HepG2 (cell line): ENCODE results near the gene TTC22. TPM values are rescaled to one million over a fixed set of nuclear protein-coding genes. Genes with fewer than 3 reads are reported as not detected.

Experiments used
- ATAC-seq: fragments of 200-7000 bp; cut with Tn5 transposase; 3 replicates; pipeline ENCODE4 v1.9.1; 2020; ENCODE audit warnings: mild to moderate bottlenecking, moderate library complexity
- BruUV-seq: library from RNA; stranded (reverse); fragments of 400-500 nt; replicated peaks from 2 replicates; lab custom pipeline; 2021; lab: Mats Ljungman, UMichigan
- CTCF ChIA-PET: fragments of 300-600 bp; formaldehyde crosslinking; extraction: SDS; loops from one replicate; lab custom pipeline; 2021; ENCODE audit warnings: low total read pairs, inconsistent platforms, low intra/inter-chr PET ratio; lab: Yijun Ruan, JAX
- POLR2A ChIA-PET: fragments of 350-600 bp; sonication (Branson Sonifier 250); formaldehyde crosslinking; loops from one replicate; lab custom pipeline; 2020; ENCODE audit warnings: antibody characterized with exemption, inconsistent platforms; lab: Yijun Ruan, JAX
- DNase-seq: peaks from one replicate; pipeline ENCODE4 v3.0.0-alpha.2; 2015; ENCODE audit warnings: low spot score
- FAIRE-seq: peaks from 3 replicates; lab custom pipeline; 2011; peaks lifted over from hg19 to GRCh38; lab: Jason Lieb, UNC
- H2AFZ ChIP-seq: one replicate; pipeline ENCODE4 v1.6.1; 2011; ENCODE audit warnings: low read length, inconsistent platforms
- H3K27ac ChIP-seq: fragments of 300-600 bp; 3 replicates; pipeline ENCODE4 v1.8.0; 2011; ENCODE audit warnings: mixed run types, mild to moderate bottlenecking, mixed read lengths, low read length, inconsistent platforms; ENCODE audit not compliant: insufficient read depth; ENCODE audit errors: extremely low read length
- H3K27me3 ChIP-seq, 2 experiments: fragments of 200-600 bp in 1 of 2; 2 replicates in 1 of 2; 3 replicates in 1 of 2; pipeline versions ENCODE4 v1.6.0 to v1.8.0; 2011; ENCODE audit warnings: low read length in 2 of 2, mild to moderate bottlenecking in 2 of 2, moderate library complexity in 2 of 2, inconsistent platforms in 1 of 2; ENCODE audit not compliant: insufficient read depth in 2 of 2, control insufficient read depth in 1 of 2
- H3K36me3 ChIP-seq, 2 experiments: fragments of 200-600 bp in 1 of 2; replicated peaks in 1 of 2; 2 replicates in 1 of 2; 3 replicates in 1 of 2; pipeline versions ENCODE4 v1.5.1 to v1.8.0; 2011; ENCODE audit warnings: low read length in 2 of 2, inconsistent platforms in 1 of 2; ENCODE audit not compliant: insufficient read depth in 2 of 2, control insufficient read depth in 1 of 2
- H3K4me1 ChIP-seq: 2 replicates; pipeline ENCODE4 v1.5.1; 2012; ENCODE audit warnings: low read length, inconsistent platforms; ENCODE audit not compliant: insufficient read depth
- H3K4me2 ChIP-seq: 2 replicates; pipeline ENCODE4 v1.6.0; 2011; ENCODE audit warnings: low read depth, low read length, inconsistent platforms
- H3K4me3 ChIP-seq, 3 experiments: fragments of 200-600 bp in 1 of 3; sonication (generic), shearing (Covaris generic) in 1 of 3; replicated peaks in 1 of 3; 2 replicates each; pipeline ENCODE4 v1.5.1; 2011 to 2016; ENCODE audit warnings: low read length in 3 of 3, inconsistent platforms in 2 of 3, low read depth in 2 of 3, mild to moderate bottlenecking in 2 of 3, control low read depth in 1 of 3, mixed read lengths in 1 of 3; ENCODE audit not compliant: insufficient read depth in 1 of 3
- H3K79me2 ChIP-seq: one replicate; pipeline ENCODE4 v1.6.1; 2011; ENCODE audit warnings: low read length, inconsistent platforms; ENCODE audit not compliant: insufficient read depth
- H3K9ac ChIP-seq: 2 replicates; pipeline ENCODE4 v1.6.0; 2011; ENCODE audit warnings: mild to moderate bottlenecking, low read depth, low read length, inconsistent platforms; ENCODE audit not compliant: insufficient read depth
- H3K9me3 ChIP-seq: 2 replicates; pipeline ENCODE4 v1.5.1; 2012; ENCODE audit warnings: mild to moderate bottlenecking, low read length
- H4K20me1 ChIP-seq: 2 replicates; pipeline ENCODE4 v1.6.0; 2011; ENCODE audit warnings: inconsistent platforms, mild to moderate bottlenecking, low read length, moderate library complexity; ENCODE audit not compliant: insufficient read depth
- ATF7 ChIP-seq, 2 experiments: fragments of 450-650 bp in 1 of 2; sonication (generic) in 1 of 2; formaldehyde crosslinking in 1 of 2; IDR thresholded peaks; 2 replicates each; pipeline versions ENCODE4 v1.4.0 to v1.6.1; 2016 to 2020; ENCODE audit warnings: antibody characterized with exemption in 1 of 2, mild to moderate bottlenecking in 1 of 2, missing genetic modification reagents in 1 of 2
- CEBPB ChIP-seq: IDR thresholded peaks from 2 replicates; pipeline ENCODE4 v1.6.1; 2011; ENCODE audit warnings: low read depth, low read length, improper control_type of control experiment, borderline replicate concordance
- CHD4 ChIP-seq: fragments of 200-600 bp; sonication (generic); IDR thresholded peaks from 2 replicates; pipeline ENCODE4 v1.7.0; 2017; ENCODE audit warnings: mild to moderate bottlenecking, low read length, borderline replicate concordance
- WGBS: methylation state at CpG from one replicate; pipeline ENCODE4 v1.1.6; 2017; ENCODE audit warnings: low lambda C conversion rate; 5-methylcytosine and 5-hydroxymethylcytosine counted together
- in situ Hi-C: cut with HindIII; loops from 2 replicates; pipeline ENCODE4 v1.10.0; 2017; ENCODE audit warnings: low pct_unique_long_range_greater_than_20kb; ENCODE audit not compliant: extremely low pct_ligation_motif_present
- intact Hi-C: fragments of 100-400 bp; cut with micrococcal nuclease; formaldehyde crosslinking; loops from one replicate; pipeline ENCODE4 v1.10.0; 2022; ENCODE audit not compliant: unreplicated experiment
- polyA plus RNA-seq, 8 experiments: library from polyadenylated mRNA; depleted of rRNA in 3 of 8; stranded (reverse) in 7 of 8; unstranded in 1 of 8; fragments of >200 nt; fragmentation: Illumina TruSeq in 4 of 8; extraction: Trizol in 4 of 8; gene quantifications; 2 replicates each; pipeline versions ENCODE4 v1.2.1 to v1.2.3, GENCODE V29; 2011 to 2016; ENCODE audit warnings: low read depth in 4 of 8, missing spikeins in 1 of 8, mixed read lengths in 1 of 8; ENCODE audit not compliant: insufficient read depth in 1 of 8
- total RNA-seq, 5 experiments: library from RNA; depleted of rRNA; stranded (reverse); fragments of >200 nt; fragmentation: Illumina TruSeq; extraction: Trizol; gene quantifications; 2 replicates each; pipeline ENCODE4 v1.2.3, GENCODE V29; 2016; ENCODE audit warnings: low read depth in 1 of 5
- TF ChIP-seq, protein P1 (sequence below): sonication (generic); formaldehyde crosslinking; IDR thresholded peaks from 2 replicates; pipeline ENCODE4 v1.4.0; 2020; ENCODE audit warnings: missing genetic modification reagents
- TF ChIP-seq, protein P2 (sequence below): IDR thresholded peaks from 2 replicates; pipeline ENCODE4 v1.6.1; 2016; ENCODE audit warnings: missing biosample characterization, missing genetic modification reagents, low read depth

TTC22 gene
- total and polyA plus RNA-seq, 2 of the 13 experiments (the other 11 are each of a cell fraction or from before 2014, with no cell fraction given), result not detected

DNA sequence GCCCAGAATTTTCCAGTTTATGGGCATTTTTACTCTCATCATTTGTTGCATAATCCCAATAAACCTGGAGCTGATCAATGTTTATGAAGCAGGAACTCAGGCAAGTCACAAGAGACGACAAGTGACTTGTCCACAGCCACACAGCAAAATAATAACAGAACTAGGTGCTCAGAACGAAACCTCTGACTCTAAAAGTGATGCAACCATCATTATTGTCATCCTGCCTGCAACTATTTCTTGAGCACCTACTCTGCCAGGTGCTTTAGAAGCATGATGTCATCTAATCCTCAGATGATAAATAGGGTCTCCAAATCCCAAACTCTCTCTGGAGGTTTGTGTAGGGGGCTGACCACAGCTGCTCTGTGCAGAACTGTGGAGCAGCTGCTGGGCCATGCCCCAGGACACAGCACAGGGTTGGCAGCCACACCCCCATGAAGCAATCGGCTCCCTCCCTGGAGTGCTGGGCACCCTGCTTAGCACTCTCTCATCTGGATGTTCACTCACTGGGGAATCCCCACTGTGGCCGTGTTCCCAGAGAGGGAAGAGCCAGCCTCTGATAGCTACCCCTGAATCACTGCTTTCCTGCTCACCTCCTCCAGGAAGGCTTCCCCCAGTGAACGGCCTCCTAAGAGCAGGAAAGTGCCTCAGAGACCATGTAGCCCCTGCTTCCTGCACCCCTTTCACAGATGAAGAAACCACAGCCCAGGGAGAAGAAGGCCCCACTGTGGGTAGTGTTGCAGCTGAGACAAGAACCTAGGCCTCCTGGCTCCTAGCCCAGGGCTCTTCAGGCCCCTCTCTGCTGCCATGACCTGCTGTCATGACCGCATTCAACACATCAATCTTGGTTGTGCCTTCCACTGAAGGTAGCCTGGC lies 2.1 kb downstream of the TTC22 start:
- 30% methylated on average over 5 of the region's 6 CpGs for WGBS
- no peaks in the 10 kb centered on the region for H3K79me2 ChIP-seq
- peaks cover 46% of the 10 kb centered on the region for H3K4me1 ChIP-seq
- H3K9me3 ChIP-seq, result no peaks in the 10 kb centered on the region
- BruUV-seq, result no TSS peak
- no peaks in the 10 kb centered on the region for H3K27me3 ChIP-seq
- FAIRE-seq (no peak), DNase-seq (no peak), ATAC-seq (no peak)
- in situ Hi-C loops, result no loop called here
- ChIA-PET CTCF (no interaction called here), POLR2A (no interaction called here)
- intact Hi-C loops, result no loop called here
- TF ChIP-seq CEBPB (peak; percentile 10; the same call in 1 of the 2 replicates), CHD4 (no peak), ATF7 (IDR thresholded peaks at IDR 0.05) (peak; percentile 75), ATF7 (CRISPR knock-in tag; IDR thresholded peaks at IDR 0.05) (no peak)
- TF ChIP-seq, protein P1, sequence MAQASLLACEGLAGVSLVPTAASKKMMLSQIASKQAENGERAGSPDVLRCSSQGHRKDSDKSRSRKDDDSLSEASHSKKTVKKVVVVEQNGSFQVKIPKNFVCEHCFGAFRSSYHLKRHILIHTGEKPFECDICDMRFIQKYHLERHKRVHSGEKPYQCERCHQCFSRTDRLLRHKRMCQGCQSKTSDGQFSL (CRISPR knock-in tag), result no peak
- TF ChIP-seq, protein P2, sequence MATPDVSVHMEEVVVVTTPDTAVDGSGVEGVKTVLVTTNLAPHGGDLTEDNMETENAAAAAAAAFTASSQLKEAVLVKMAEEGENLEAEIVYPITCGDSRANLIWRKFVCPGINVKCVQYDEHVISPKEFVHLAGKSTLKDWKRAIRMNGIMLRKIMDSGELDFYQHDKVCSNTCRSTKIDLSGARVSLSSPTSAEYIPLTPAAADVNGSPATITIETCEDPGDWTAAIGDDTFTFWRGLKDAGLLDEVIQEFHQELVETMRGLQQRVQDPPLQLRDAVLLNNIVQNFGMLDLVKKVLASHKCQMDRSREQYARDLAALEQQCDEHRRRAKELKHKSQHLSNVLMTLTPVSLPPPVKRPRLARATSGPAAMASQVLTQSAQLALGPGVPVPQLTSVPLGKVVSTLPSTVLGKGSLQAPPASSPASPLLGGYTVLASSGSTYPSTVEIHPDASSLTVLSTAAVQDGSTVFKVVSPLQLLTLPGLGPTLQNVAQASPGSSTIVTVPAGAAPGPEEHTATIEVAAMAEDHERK (CRISPR knock-in tag), result no peak
- no peak overlapping the region for H2AFZ ChIP-seq
- H3K9ac ChIP-seq, result no peak overlapping the region
- H3K4me3 ChIP-seq, result no peak overlapping the region
- H3K27ac ChIP-seq, result no peak overlapping the region
- no peaks in the 10 kb centered on the region for H3K36me3 ChIP-seq
- no peaks in the 10 kb centered on the region for H4K20me1 ChIP-seq
- H3K4me2 ChIP-seq, result no peak overlapping the region
